Stomach (tissue), 4 donors: ENCODE results near the gene DDX39B.

Source experiments
- POLR2A ChIP-seq, 4 donors: fragments of 450-650 bp; IDR thresholded peaks; one replicate each; pipeline ENCODE4 v1.6.1; 2016; ENCODE audit warnings: antibody characterized with exemption in 4 of 4, control low read depth in 2 of 4, mild to moderate bottlenecking in 1 of 4, moderate library complexity in 1 of 4
- POLR2AphosphoS5 ChIP-seq, 3 donors: sonication (generic); formaldehyde crosslinking; IDR thresholded peaks; one replicate each; pipeline ENCODE4 v1.6.1; 2016; ENCODE audit warnings: antibody characterized with exemption in 3 of 3
- TF ChIP-seq, protein P1 (sequence below), 7 experiments: fragments of 450-650 bp in 4 of 7; fragments of 200-600 bp in 3 of 7; sonication (generic) in 3 of 7; IDR thresholded peaks; one replicate each; pipeline ENCODE4 v1.5.1; 2016 to 2019; ENCODE audit warnings: antibody characterized with exemption in 7 of 7, control low read depth in 2 of 7, mild to moderate bottlenecking in 1 of 7

GRCh38 chr6:31498748-31499147 lies 43.1 kb downstream of the DDX39B start:
- TF ChIP-seq POLR2AphosphoS5 (IDR thresholded peaks at IDR 0.05), result no peak
- no peak for TF ChIP-seq POLR2A (IDR thresholded peaks at IDR 0.05)
- TF ChIP-seq, protein P1, sequence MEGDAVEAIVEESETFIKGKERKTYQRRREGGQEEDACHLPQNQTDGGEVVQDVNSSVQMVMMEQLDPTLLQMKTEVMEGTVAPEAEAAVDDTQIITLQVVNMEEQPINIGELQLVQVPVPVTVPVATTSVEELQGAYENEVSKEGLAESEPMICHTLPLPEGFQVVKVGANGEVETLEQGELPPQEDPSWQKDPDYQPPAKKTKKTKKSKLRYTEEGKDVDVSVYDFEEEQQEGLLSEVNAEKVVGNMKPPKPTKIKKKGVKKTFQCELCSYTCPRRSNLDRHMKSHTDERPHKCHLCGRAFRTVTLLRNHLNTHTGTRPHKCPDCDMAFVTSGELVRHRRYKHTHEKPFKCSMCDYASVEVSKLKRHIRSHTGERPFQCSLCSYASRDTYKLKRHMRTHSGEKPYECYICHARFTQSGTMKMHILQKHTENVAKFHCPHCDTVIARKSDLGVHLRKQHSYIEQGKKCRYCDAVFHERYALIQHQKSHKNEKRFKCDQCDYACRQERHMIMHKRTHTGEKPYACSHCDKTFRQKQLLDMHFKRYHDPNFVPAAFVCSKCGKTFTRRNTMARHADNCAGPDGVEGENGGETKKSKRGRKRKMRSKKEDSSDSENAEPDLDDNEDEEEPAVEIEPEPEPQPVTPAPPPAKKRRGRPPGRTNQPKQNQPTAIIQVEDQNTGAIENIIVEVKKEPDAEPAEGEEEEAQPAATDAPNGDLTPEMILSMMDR (IDR thresholded peaks at IDR 0.05), result no peak
